ENCODE measurements around the gene HSPE1. TPM values are rescaled to one million over a fixed set of nuclear protein-coding genes. Genes with fewer than 3 reads are reported as not detected.
A peak's percentile ranks its signal among the peaks of the same experiment; 100 is the strongest.

HSPE1 gene
- total and polyA plus RNA-seq, 5 donors from 2014 or later = 90.4 to 133 (median 112) TPM

- Mint-ChIP-seq H3K4me1 (peaks cover 32 to 74% (median 58%) of the 10 kb centered on the region in 4 donors), H3K36me3 (peaks cover 15% of the 10 kb centered on the region), H3K27ac (peak overlapping the region in 1 of 3 donors; percentile 68), H3K9me3 (no peaks in the 10 kb centered on the region), H3K27me3 (no peaks in the 10 kb centered on the region), H3K4me3 (peak overlapping the region; percentile 70 to 98 (median 76))
- no peaks in the 10 kb centered on the region for H3K9me3 ChIP-seq (ENCODE audit: control insufficient read depth in 2 of 2, low read length in 2 of 2)
- ATAC-seq (ENCODE audit: low read depth in 2 of 2) (no peak), DNase-seq (no peak)
- H3K4me3 ChIP-seq (ENCODE audit: low read depth, low read length) = peak overlapping the region; percentile 100
- no peaks in the 10 kb centered on the region for H3K27me3 ChIP-seq (ENCODE audit: control insufficient read depth, insufficient read depth, low read length)
- peaks cover 30% of the 10 kb centered on the region for H3K4me1 ChIP-seq (ENCODE audit: control insufficient read depth, insufficient read depth, low read length, poor library complexity, severe bottlenecking)
- H3K36me3 ChIP-seq (ENCODE audit: control insufficient read depth, insufficient read depth, low read length) = peaks cover 11% of the 10 kb centered on the region
- peak overlapping the region; percentile 49 for H3K27ac ChIP-seq (ENCODE audit: insufficient read depth, low read length, poor library complexity, severe bottlenecking)
Measured at GRCh38 chr2:197455428-197455827, 44.8 kb upstream of the HSPE1 start.

- H3K27ac Mint-ChIP-seq = no peak overlapping the region
- no peaks in the 10 kb centered on the region for H3K27me3 Mint-ChIP-seq
- DNase-seq (no peak), ATAC-seq (ENCODE audit: low read depth in 2 of 2) (no peak)
- Histone ChIP-seq H3K9me3 (ENCODE audit: control insufficient read depth in 2 of 2, low read length in 2 of 2) (no peaks in the 10 kb centered on the region), H3K27ac (ENCODE audit: insufficient read depth, low read length, poor library complexity, severe bottlenecking) (no peak overlapping the region), H3K4me3 (ENCODE audit: low read depth, low read length) (no peak overlapping the region), H3K27me3 (ENCODE audit: control insufficient read depth, insufficient read depth, low read length) (no peaks in the 10 kb centered on the region), H3K4me1 (ENCODE audit: control insufficient read depth, insufficient read depth, low read length, poor library complexity, severe bottlenecking) (peaks cover 6% of the 10 kb centered on the region), H3K36me3 (ENCODE audit: control insufficient read depth, insufficient read depth, low read length) (peaks cover 50% of the 10 kb centered on the region)
- peaks cover 25 to 53% (median 38%) of the 10 kb centered on the region in 4 donors for H3K4me1 Mint-ChIP-seq
- no peak overlapping the region for H3K4me3 Mint-ChIP-seq
- H3K36me3 Mint-ChIP-seq = peaks cover 28% of the 10 kb centered on the region
- H3K9me3 Mint-ChIP-seq = no peaks in the 10 kb centered on the region
Measured at GRCh38 chr2:197460649-197461048, 39.5 kb upstream of the HSPE1 start.

GRCh38 chr2:197461057-197461456 lies 39.1 kb upstream of the HSPE1 start:
- peaks cover 24 to 50% (median 37%) of the 10 kb centered on the region in 4 donors for H3K4me1 Mint-ChIP-seq
- peaks cover 30% of the 10 kb centered on the region for H3K36me3 Mint-ChIP-seq
- Histone ChIP-seq H3K27ac (ENCODE audit: insufficient read depth, low read length, poor library complexity, severe bottlenecking) (no peak overlapping the region), H3K36me3 (ENCODE audit: control insufficient read depth, insufficient read depth, low read length) (peaks cover 54% of the 10 kb centered on the region), H3K9me3 (ENCODE audit: control insufficient read depth in 2 of 2, low read length in 2 of 2) (no peaks in the 10 kb centered on the region), H3K27me3 (ENCODE audit: control insufficient read depth, insufficient read depth, low read length) (no peaks in the 10 kb centered on the region), H3K4me1 (ENCODE audit: control insufficient read depth, insufficient read depth, low read length, poor library complexity, severe bottlenecking) (peaks cover 4% of the 10 kb centered on the region), H3K4me3 (ENCODE audit: low read depth, low read length) (no peak overlapping the region)
- no peak for ATAC-seq (ENCODE audit: low read depth in 2 of 2)
- H3K27ac Mint-ChIP-seq = peak overlapping the region; percentile 25 to 43 (median 32)
- DNase-seq = no peak
- H3K9me3 Mint-ChIP-seq = no peaks in the 10 kb centered on the region
- no peaks in the 10 kb centered on the region for H3K27me3 Mint-ChIP-seq
- no peak overlapping the region for H3K4me3 Mint-ChIP-seq

- Mint-ChIP-seq H3K27me3 (no peaks in the 10 kb centered on the region), H3K36me3 (peaks cover 36% of the 10 kb centered on the region), H3K4me1 (peaks cover 13 to 35% (median 23%) of the 10 kb centered on the region in 4 donors), H3K27ac (peak overlapping the region in 1 of 3 donors; percentile 9), H3K4me3 (no peak overlapping the region), H3K9me3 (no peaks in the 10 kb centered on the region)
- H3K36me3 ChIP-seq (ENCODE audit: control insufficient read depth, insufficient read depth, low read length) = peaks cover 81% of the 10 kb centered on the region
- H3K9me3 ChIP-seq (ENCODE audit: control insufficient read depth in 2 of 2, low read length in 2 of 2) = no peaks in the 10 kb centered on the region
- no peaks in the 10 kb centered on the region for H3K4me1 ChIP-seq (ENCODE audit: control insufficient read depth, insufficient read depth, low read length, poor library complexity, severe bottlenecking)
- ATAC-seq (ENCODE audit: low read depth in 2 of 2) (no peak), DNase-seq (no peak)
- no peaks in the 10 kb centered on the region for H3K27me3 ChIP-seq (ENCODE audit: control insufficient read depth, insufficient read depth, low read length)
- H3K4me3 ChIP-seq (ENCODE audit: low read depth, low read length) = no peak overlapping the region
- H3K27ac ChIP-seq (ENCODE audit: insufficient read depth, low read length, poor library complexity, severe bottlenecking) = no peak overlapping the region
Measured at GRCh38 chr2:197464175-197464574, 36.0 kb upstream of the HSPE1 start.

- H3K9me3 ChIP-seq (ENCODE audit: control insufficient read depth in 2 of 2, low read length in 2 of 2) = no peaks in the 10 kb centered on the region
- DNase-seq (no peak), ATAC-seq (ENCODE audit: low read depth in 2 of 2) (no peak)
- Mint-ChIP-seq H3K27ac (no peak overlapping the region), H3K9me3 (no peaks in the 10 kb centered on the region), H3K27me3 (no peaks in the 10 kb centered on the region), H3K4me1 (peaks cover 0 to 5% (median 4%) of the 10 kb centered on the region in 4 donors), H3K4me3 (no peak overlapping the region), H3K36me3 (peaks cover 29% of the 10 kb centered on the region)
- H3K27ac ChIP-seq (ENCODE audit: insufficient read depth, low read length, poor library complexity, severe bottlenecking) = no peak overlapping the region
- H3K27me3 ChIP-seq (ENCODE audit: control insufficient read depth, insufficient read depth, low read length) = no peaks in the 10 kb centered on the region
- no peaks in the 10 kb centered on the region for H3K4me1 ChIP-seq (ENCODE audit: control insufficient read depth, insufficient read depth, low read length, poor library complexity, severe bottlenecking)
- peaks cover 92% of the 10 kb centered on the region for H3K36me3 ChIP-seq (ENCODE audit: control insufficient read depth, insufficient read depth, low read length)
- no peak overlapping the region for H3K4me3 ChIP-seq (ENCODE audit: low read depth, low read length)
Measured at GRCh38 chr2:197472166-197472565, 28.0 kb upstream of the HSPE1 start.

- Histone ChIP-seq H3K27me3 (ENCODE audit: control insufficient read depth, insufficient read depth, low read length) (no peaks in the 10 kb centered on the region), H3K27ac (ENCODE audit: insufficient read depth, low read length, poor library complexity, severe bottlenecking) (no peak overlapping the region), H3K9me3 (ENCODE audit: control insufficient read depth in 2 of 2, low read length in 2 of 2) (peaks cover 0 to 4% of the 10 kb centered on the region in 2 experiments), H3K4me3 (ENCODE audit: low read depth, low read length) (no peak overlapping the region), H3K4me1 (ENCODE audit: control insufficient read depth, insufficient read depth, low read length, poor library complexity, severe bottlenecking) (no peaks in the 10 kb centered on the region), H3K36me3 (ENCODE audit: control insufficient read depth, insufficient read depth, low read length) (peaks cover 76% of the 10 kb centered on the region)
- no peak overlapping the region for H3K4me3 Mint-ChIP-seq
- peaks cover 30% of the 10 kb centered on the region for H3K36me3 Mint-ChIP-seq
- DNase-seq (no peak), ATAC-seq (ENCODE audit: low read depth in 2 of 2) (no peak)
- H3K9me3 Mint-ChIP-seq = peaks cover 0 to 5% (median 0%) of the 10 kb centered on the region in 7 donors
- H3K4me1 Mint-ChIP-seq = peaks cover 0 to 8% (median 3%) of the 10 kb centered on the region in 4 donors
- no peaks in the 10 kb centered on the region for H3K27me3 Mint-ChIP-seq
- no peak overlapping the region for H3K27ac Mint-ChIP-seq
Measured at GRCh38 chr2:197477797-197478196, 22.4 kb upstream of the HSPE1 start.

- H3K9me3 ChIP-seq (ENCODE audit: control insufficient read depth in 2 of 2, low read length in 2 of 2) = peaks cover 6 to 20% of the 10 kb centered on the region in 2 experiments
- H3K27ac ChIP-seq (ENCODE audit: insufficient read depth, low read length, poor library complexity, severe bottlenecking) = no peak overlapping the region
- peaks cover 58% of the 10 kb centered on the region for H3K36me3 ChIP-seq (ENCODE audit: control insufficient read depth, insufficient read depth, low read length)
- peaks cover 0 to 12% (median 0%) of the 10 kb centered on the region in 7 donors for H3K9me3 Mint-ChIP-seq
- H3K4me3 ChIP-seq (ENCODE audit: low read depth, low read length) = no peak overlapping the region
- peaks cover 38% of the 10 kb centered on the region for H3K36me3 Mint-ChIP-seq
- ATAC-seq (ENCODE audit: low read depth in 2 of 2) (no peak), DNase-seq (no peak)
- peak overlapping the region in 1 of 3 donors; percentile 67 for H3K27ac Mint-ChIP-seq
- H3K27me3 Mint-ChIP-seq = no peaks in the 10 kb centered on the region
- H3K4me1 Mint-ChIP-seq = peaks cover 0 to 8% (median 3%) of the 10 kb centered on the region in 4 donors
- no peaks in the 10 kb centered on the region for H3K27me3 ChIP-seq (ENCODE audit: control insufficient read depth, insufficient read depth, low read length)
- H3K4me1 ChIP-seq (ENCODE audit: control insufficient read depth, insufficient read depth, low read length, poor library complexity, severe bottlenecking) = no peaks in the 10 kb centered on the region
- H3K4me3 Mint-ChIP-seq = no peak overlapping the region
Measured at GRCh38 chr2:197480165-197481036, 19.8 kb upstream of the HSPE1 start.
